ENCODE results near the gene MYEOV. TPM values are rescaled to one million over a fixed set of nuclear protein-coding genes. Genes with fewer than 3 reads are reported as not detected.

MYEOV gene
- total RNA-seq, 1 experiment from 2014 or later = 0.22 TPM

GRCh38 chr11:69251057-69251393 lies 42.9 kb upstream of the MYEOV start:
- Histone ChIP-seq H2BK5ac (ENCODE audit: insufficient read length, low read length) (no peak overlapping the region), H3K9me3 (ENCODE audit: control insufficient read depth, low read depth, low read length) (no peaks in the 10 kb centered on the region), H3T11ph (ENCODE audit: low read length) (no peak overlapping the region), H3K4ac (ENCODE audit: low read depth, low read length) (no peak overlapping the region), H3K79me1 (ENCODE audit: insufficient read depth, low read depth, low read length, poor library complexity, severe bottlenecking) (no peaks in the 10 kb centered on the region), H3K14ac (ENCODE audit: insufficient read depth, low read length) (no peak overlapping the region; the same call in 1 of the 2 replicates), H4K5ac (ENCODE audit: insufficient read length, low read depth, low read length) (no peak overlapping the region), H2AFZ (ENCODE audit: low read length) (no peak overlapping the region), H3K79me2 (ENCODE audit: insufficient read depth, low read length) (no peaks in the 10 kb centered on the region), H2BK20ac (ENCODE audit: low read depth, low read length, poor library complexity, severe bottlenecking) (no peak overlapping the region), H3K4me1 (ENCODE audit: insufficient read depth, low read length) (peaks cover 3% of the 10 kb centered on the region; the same call in 1 of the 2 replicates), H4K91ac (ENCODE audit: insufficient read length, low read depth, low read length) (no peak overlapping the region), H3K9ac (ENCODE audit: extremely low read depth, insufficient read length, low read length) (no peak overlapping the region), H3K56ac (ENCODE audit: insufficient read length, low read depth, low read length) (no peak overlapping the region), H3K4me2 (ENCODE audit: insufficient read depth, insufficient read length, low read length) (no peak overlapping the region), H3K27ac (ENCODE audit: insufficient read length, low read depth, low read length) (no peak overlapping the region), H3K18ac (ENCODE audit: insufficient read length, low read depth, low read length) (no peak overlapping the region), H2AK5ac (ENCODE audit: insufficient read length, low read length) (no peak overlapping the region), H3K23me2 (ENCODE audit: insufficient read length, low read depth, low read length, poor library complexity, severe bottlenecking) (no peaks in the 10 kb centered on the region), H3K23ac (ENCODE audit: insufficient read length, low read depth, low read length) (no peak overlapping the region), H2BK12ac (ENCODE audit: insufficient read length, low read depth, low read length) (no peak overlapping the region), H2BK120ac (ENCODE audit: low read depth, low read length, poor library complexity, severe bottlenecking) (no peak overlapping the region), H3K27me3 (ENCODE audit: insufficient read depth, low read length) (no peaks in the 10 kb centered on the region; the same call in 1 of the 2 replicates), H4K20me1 (ENCODE audit: control insufficient read depth, insufficient read depth, insufficient read length) (no peaks in the 10 kb centered on the region), H4K8ac (replicated peaks; ENCODE audit: insufficient read length, low read depth, low read length) (no peak overlapping the region), H2BK15ac (ENCODE audit: low read depth, low read length) (no peak overlapping the region)
- Mint-ChIP-seq H3K27ac (no peak overlapping the region), H3K4me3 (no peak overlapping the region), H3K9me3 (peaks cover 17 to 20% of the 10 kb centered on the region in 2 experiments), H3K27me3 (ENCODE audit: low read depth) (peaks cover 91% of the 10 kb centered on the region), H3K4me1 (peaks cover 27 to 33% of the 10 kb centered on the region in 2 experiments), H3K36me3 (ENCODE audit: insufficient read depth in 1 of 3, low read depth in 3 of 3) (peaks cover 0 to 19% (median 7%) of the 10 kb centered on the region in 3 experiments; a peak in 4 of 7 replicates)
- no peak for DNase-seq
- no CpG with 5 or more reads among the region's 10 CpGs for WGBS (ENCODE audit: extremely low coverage, insufficient read length, low lambda C conversion rate)
- TF ChIP-seq CTCF (conservative IDR thresholded peaks at IDR 0.05) = no peak

All from H9 (cell line).